HG03460 (cell line): ENCODE results near the gene ELK1.
"Not testable (repeated sequence)": the region's sequence is repeated elsewhere in the genome, so short reads cannot be mapped to it uniquely, and the experiment has no call there.

Experiments
- ATAC-seq: cut with Tn5 transposase; IDR thresholded peaks from one replicate; pipeline ENCODE4 v1.9.1; 2021; ENCODE audit not compliant: unreplicated experiment

ELK1 gene

DNA sequence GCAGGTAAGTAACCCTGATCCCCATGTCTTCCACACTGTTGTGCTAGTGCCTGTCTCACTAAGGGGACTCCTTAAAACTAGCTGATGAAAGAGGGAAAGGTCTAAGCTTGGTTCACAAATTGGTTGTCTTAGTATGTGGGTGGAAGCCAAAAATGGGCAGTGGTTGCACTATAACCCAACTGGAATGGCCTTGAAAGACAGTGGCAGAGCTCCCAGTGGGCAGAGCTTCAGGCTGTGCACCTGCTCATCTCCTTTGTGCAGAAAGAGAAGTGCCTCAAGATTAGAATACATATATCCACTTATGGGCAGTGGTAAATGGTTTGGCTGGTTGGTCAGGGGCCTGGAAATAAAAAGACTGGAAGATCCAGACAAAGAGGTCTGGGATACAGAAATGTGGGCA is 37.9 kb downstream of the ELK1 start:
- no peak for ATAC-seq

GRCh38 chrX:47611926-47612325 is 38.4 kb downstream of the ELK1 start:
- ATAC-seq, result no peak

DNA sequence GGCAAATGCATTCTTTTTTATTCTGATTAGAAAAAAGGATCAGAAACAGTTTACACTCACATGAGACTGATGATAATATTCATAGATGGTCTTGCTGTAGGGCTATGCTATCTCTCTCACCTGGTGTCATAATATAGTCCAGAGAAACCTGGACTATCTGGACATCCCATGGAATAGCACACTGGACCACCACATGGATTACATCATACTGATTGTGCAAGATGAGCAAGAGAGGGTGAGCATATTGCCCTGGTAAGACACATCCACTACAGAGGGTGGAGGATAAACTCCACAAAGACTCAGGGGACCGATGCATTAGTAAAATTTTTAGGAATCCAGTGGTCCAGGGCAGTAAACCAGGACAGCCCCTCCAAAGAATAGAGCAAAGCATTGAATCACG is 38.9 kb downstream of the ELK1 start:
- ATAC-seq, result no peak

DNA sequence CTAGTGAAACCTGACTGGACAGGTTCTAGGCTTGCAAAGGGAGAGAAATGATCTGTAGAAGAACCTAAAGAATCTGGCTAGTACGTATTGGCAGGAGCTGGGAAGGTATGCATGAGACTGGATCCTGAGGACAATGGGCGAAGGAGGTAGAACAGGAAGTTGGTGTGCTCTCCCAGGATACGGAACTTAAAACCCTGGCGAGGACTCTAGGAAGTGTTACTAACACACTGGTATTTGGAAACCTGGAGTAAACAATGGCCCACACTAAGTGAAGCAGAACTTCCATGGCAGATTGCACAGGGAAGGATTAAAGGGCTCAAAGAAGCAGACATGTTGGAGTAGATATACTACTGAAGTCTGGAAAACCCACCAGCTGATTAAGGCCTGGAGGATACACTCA is 39.9 kb downstream of the ELK1 start:
- no peak for ATAC-seq

DNA sequence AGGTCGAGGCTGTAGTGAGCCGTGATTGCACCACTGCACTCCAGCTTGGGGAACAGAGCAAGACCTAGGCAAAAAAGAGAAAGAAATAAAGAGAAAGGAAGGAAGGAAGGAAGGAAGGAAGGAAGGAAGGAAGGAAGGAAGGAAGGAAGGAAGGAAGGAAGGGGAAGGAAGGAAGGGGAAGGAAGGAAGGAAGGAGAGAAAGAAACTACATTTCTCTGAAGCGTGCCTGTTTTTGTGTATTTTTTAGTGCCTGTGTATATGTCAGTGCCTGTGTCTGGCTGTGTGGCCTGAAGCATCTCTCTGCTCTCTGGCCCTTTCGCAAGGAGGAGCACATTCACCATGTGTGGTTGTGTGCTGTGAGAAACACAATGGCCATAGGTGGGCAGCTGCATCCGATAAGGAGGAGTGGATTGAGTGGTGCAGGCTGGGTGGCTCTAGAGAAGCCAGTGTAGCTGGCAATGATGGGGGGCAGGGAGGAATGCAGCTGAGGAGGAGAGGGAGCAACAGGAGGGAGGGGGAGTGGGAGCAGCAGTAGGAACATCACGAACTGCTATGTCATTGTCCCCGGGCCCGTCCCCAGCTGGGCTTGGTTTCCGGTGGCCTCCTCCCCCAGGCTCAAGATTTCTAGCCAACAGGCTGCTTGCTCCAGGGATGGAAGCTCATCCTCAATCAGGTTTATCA is 42.1 kb downstream of the ELK1 start:
- no peak for ATAC-seq

- ATAC-seq, result no peak
Measured at GRCh38 chrX:47607091-47607490, 43.3 kb downstream of the ELK1 start.

GRCh38 chrX:47605024-47605423 is 45.3 kb downstream of the ELK1 start:
- ATAC-seq, result no peak

DNA sequence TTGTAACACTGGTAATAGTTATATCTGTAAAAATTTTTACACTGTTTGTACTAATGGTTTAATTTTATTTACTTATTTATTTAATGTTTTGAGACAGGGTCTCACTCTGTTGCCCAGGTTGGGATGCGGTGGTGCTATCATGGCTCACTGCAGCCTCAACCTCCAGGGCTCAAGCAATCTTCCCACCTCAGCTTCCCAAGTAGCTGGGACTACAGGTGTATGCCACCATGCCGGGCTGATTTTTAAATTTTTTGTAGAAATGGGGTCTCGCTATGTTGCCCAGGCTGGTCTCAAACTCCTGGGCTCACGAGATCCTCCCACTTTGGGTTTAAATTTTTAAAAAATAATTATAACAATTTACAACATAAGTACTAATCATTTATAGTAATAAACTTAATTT is 47.2 kb downstream of the ELK1 start:
- ATAC-seq, result not testable (repeated sequence)

DNA sequence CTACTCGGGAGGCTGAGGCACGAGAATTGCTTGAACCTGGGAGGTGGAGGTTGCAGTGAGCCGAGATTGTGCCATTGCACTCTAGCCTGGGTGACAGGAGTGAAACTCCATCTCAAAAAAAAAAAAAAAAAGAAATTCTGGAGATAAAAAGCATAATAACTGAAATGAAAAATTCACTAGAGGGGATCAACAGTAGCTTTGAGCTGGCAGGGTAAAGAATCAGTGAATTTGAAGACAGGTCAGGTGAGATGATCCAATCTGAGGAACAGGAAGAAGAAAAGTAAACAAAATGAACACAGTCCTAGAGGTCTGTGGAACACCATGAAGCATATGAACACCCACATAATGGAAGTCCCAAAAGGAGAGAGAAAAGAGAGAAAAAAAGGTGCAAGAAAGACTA is 53.1 kb downstream of the ELK1 start:
- ATAC-seq, result no peak

DNA sequence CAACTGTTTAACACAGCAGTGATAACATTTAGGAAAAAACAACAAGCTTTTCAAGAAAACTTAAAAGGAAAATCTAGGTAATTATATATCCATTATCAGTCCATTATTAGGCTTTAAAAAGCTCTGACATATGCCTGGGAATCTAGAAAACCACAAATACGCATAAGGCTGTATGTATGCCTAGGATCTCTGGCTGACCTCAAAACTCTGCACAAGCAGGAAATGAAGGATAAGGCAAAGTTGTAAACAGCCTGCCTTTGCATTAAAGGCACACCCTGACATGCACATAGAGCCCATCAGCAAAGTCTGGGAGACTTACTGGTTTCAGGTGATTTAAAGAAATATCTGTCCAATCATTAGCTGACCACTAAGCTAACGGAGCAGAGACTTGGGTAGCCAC is 54.1 kb downstream of the ELK1 start:
- ATAC-seq, result no peak

DNA sequence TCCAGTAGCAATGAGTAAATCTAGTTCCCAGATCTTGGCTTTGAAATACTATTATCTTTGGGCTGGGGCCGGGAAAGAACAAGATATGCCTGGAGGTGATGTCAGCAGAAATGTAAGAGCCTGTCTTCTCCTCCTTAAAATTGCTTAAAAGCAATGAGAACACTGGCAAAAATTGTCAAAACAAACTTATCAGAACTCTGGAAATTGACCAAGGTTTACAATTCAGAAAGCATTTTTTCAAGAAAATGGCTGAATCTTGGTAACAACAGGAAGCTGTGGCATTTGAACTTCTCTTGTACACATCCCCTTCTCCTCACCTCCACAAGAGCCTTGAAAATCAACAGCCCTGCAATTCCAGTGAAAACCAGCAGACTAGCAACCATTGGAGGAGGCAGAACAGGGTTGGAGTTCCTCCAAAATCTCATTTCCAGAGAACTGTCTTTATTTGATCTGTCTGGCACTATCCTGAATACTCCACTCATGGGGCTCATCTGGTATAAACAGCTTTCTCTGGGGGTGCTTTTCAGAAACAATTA is 54.6 kb downstream of the ELK1 start:
- no peak for ATAC-seq

DNA sequence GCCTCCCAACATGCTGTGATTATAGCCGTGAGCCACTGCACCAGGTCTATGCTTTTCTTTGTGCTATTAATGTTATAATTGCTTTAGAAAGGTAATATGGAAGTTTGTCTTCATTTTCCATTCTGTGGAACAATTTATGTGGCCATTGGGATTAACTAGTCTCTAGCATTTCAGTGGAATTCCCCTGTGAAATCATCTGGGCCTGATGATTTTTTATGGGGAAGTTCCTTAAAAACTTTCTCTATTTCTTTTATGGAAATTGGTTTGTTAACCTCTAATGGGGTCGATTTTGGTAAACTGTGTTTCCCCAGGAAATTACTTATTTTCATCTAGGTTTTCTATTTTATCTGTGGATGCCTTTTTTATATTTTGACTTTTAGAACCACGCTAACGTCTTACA is 56.8 kb downstream of the ELK1 start:
- no peak for ATAC-seq

- ATAC-seq, result no peak
Measured at GRCh38 chrX:47590984-47591383, 59.4 kb downstream of the ELK1 start.

DNA sequence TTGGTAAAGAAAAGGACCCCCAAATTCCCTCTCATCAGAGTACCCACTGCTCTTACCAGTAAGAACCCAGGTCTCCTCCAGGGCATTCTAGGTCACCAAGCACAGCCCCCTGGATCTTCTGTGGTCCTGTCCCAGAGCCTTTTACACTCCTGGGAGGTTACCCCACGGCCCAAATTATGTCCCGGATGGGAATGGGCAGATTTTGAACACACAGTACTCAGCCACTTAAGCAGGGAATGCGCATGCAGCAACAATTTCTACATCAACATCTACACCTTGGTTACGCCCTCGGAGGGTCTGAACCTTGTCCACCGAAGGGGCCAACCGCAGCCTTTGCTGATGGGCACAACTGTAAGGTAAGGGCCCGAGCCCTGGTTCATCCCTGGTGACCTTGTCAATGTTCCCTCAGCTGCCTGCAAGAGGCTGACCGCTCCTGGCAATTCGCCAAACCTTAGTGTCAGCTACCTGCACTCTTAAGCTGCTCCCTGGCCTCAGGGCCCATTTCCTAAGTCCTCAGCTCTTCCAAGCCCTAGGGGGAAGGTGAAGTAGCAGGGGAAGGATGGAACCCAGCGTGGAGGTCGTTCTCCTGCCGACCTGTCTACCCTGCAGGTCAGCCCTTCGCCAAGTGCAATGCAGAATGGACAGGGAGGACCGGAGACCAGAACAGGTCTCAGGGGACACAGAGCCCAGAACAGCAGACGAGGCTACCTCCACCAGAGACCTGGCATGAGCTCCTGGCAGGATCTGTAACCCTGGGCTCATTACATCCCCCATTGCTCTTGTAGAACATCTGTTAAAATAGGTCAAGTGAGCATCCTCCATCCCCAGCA is 62.2 kb downstream of the ELK1 start:
- ATAC-seq, result no peak

DNA sequence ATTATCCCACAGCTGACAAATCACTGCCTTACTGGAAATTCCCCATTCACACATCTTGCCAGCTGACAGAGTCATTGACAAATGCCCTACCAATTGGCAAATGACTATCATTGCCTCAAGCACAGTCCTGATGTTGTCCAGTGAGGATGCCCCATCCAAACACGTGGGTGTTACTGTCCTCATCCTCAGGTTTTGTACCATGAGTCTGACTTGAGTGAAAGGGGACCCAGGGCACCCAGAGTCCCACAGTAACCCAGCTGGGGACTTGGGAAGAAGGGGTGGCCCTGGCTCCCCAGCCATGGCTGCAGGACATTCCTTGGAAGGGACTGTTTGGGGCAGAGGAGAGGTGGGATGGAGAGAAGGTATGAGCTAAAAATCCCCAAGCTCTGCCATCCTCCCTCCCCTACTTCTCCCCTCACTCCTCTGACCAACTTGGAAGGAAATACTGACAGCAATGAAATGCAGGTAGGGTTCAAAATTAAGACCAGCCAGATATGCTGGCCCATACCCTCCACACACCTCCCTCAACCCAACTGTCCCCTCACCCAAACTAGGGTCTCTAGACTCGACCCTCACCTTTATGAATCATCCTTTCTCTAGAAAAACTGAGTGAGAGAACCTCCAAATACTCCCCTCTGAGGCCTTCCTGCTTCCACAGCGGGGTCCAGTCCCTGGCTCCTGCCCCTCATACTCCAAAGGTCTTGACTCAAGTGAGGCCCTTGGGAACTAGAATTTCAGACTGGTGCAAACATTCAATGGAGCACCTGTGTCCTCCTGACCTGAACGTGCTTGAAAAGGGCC is 63.1 kb downstream of the ELK1 start:
- ATAC-seq, result no peak

GRCh38 chrX:47586043-47586787 is 64.1 kb downstream of the ELK1 start:
- no peak for ATAC-seq
